HG03159 (cell line): ENCODE results near the gene GJA8.
"Not testable (repeated sequence)": the region's sequence is repeated elsewhere in the genome, so short reads cannot be mapped to it uniquely, and the experiment has no call there.

Experiments
- ATAC-seq: cut with Tn5 transposase; IDR thresholded peaks from one replicate; pipeline ENCODE4 v1.9.1; 2021; ENCODE audit warnings: mild to moderate bottlenecking, moderate library complexity; ENCODE audit not compliant: unreplicated experiment

The GJA8 gene

GRCh38 chr1:147927215-147927614 is 24.6 kb downstream of the GJA8 start:
- not testable (repeated sequence) for ATAC-seq

- not testable (repeated sequence) for ATAC-seq
Measured at GRCh38 chr1:147927689-147928088, 25.1 kb downstream of the GJA8 start.

- peak; percentile 95 for ATAC-seq
Measured at GRCh38 chr1:147928236-147929132, 25.9 kb downstream of the GJA8 start, which contains the start of gene GPR89B. Gene GPR89B (plus strand): TSS chr1:147928420. CDS start chr1:147928537, 117 bp downstream.

- not testable (repeated sequence) for ATAC-seq
Measured at GRCh38 chr1:147931137-147931536, 28.5 kb downstream of the GJA8 start.

- ATAC-seq, result not testable (repeated sequence)
Measured at GRCh38 chr1:147935296-147935695, 32.7 kb downstream of the GJA8 start.

GRCh38 chr1:147940456-147940855 is 37.9 kb downstream of the GJA8 start:
- ATAC-seq, result not testable (repeated sequence)

- not testable (repeated sequence) for ATAC-seq
Measured at GRCh38 chr1:147942563-147942962, 40.0 kb downstream of the GJA8 start.

GRCh38 chr1:147949517-147949916 is 46.9 kb downstream of the GJA8 start:
- not testable (repeated sequence) for ATAC-seq
